CD4-positive, alpha-beta memory T cell (primary cell): Measurements from ENCODE around the gene HNMT. TPM values are rescaled to one million over a fixed set of nuclear protein-coding genes. Genes with fewer than 3 reads are reported as not detected.

Source experiments
- CTCF ChIA-PET: fragments of 350-600 bp; sonication (Branson Sonifier 250); formaldehyde crosslinking; loops from one replicate; lab custom pipeline; 2021; ENCODE audit warnings: inconsistent platforms; ENCODE audit not compliant: partially characterized antibody; lab: Charles Lee
- POLR2A ChIA-PET: fragments of 350-600 bp; sonication (Branson Sonifier 250); formaldehyde crosslinking; loops from one replicate; lab custom pipeline; 2021; ENCODE audit not compliant: partially characterized antibody; lab: Charles Lee
- DNase-seq, 5 donors: peaks; one replicate each; pipeline versions ENCODE4 v3.0.0 to v3.0.0-alpha.2; 2020 to 2022; ENCODE audit warnings: mixed read lengths in 1 of 5
- H3K27ac ChIP-seq: one replicate; pipeline ENCODE4 v1.7.0; 2013; ENCODE audit warnings: low read depth, low read length
- H3K27me3 ChIP-seq: 2 replicates; pipeline ENCODE4 v1.7.0; 2013; ENCODE audit warnings: mild to moderate bottlenecking, low read length, moderate library complexity; ENCODE audit not compliant: insufficient read depth
- H3K36me3 ChIP-seq: 2 replicates; pipeline ENCODE4 v1.7.0; 2013; ENCODE audit warnings: mild to moderate bottlenecking, low read length, moderate library complexity; ENCODE audit not compliant: insufficient read depth
- H3K4me1 ChIP-seq: 2 replicates; pipeline ENCODE4 v1.7.0; 2013; ENCODE audit warnings: mild to moderate bottlenecking, low read length, moderate library complexity; ENCODE audit not compliant: insufficient read depth
- H3K4me3 ChIP-seq, 2 donors: one replicate each; pipeline ENCODE4 v1.7.0; 2013; ENCODE audit warnings: low read length in 2 of 2, mild to moderate bottlenecking in 1 of 2
- H3K9me3 ChIP-seq, 2 donors: one replicate each; pipeline ENCODE4 v1.7.0; 2013; ENCODE audit warnings: low read length in 2 of 2, control low read depth in 1 of 2; ENCODE audit not compliant: control insufficient read depth in 1 of 2
- H3K27ac Mint-ChIP-seq, 7 donors: one replicate each; pipeline ENCODE4 v1.8.0; 2020 to 2021; ENCODE audit warnings: mixed read lengths in 7 of 7, mild to moderate bottlenecking in 6 of 7, inconsistent platforms in 3 of 7, moderate library complexity in 3 of 7
- H3K27me3 Mint-ChIP-seq, 2 donors: one replicate each; pipeline ENCODE4 v1.8.0; 2020 to 2021; ENCODE audit warnings: mixed read lengths in 2 of 2
- H3K36me3 Mint-ChIP-seq, 2 donors: one replicate each; pipeline ENCODE4 v1.8.0; 2020 to 2021; ENCODE audit warnings: mixed read lengths in 2 of 2, inconsistent platforms in 1 of 2, mild to moderate bottlenecking in 1 of 2
- H3K4me1 Mint-ChIP-seq, 4 donors: one replicate each; pipeline ENCODE4 v1.8.0; 2020 to 2021; ENCODE audit warnings: mixed read lengths in 4 of 4, mild to moderate bottlenecking in 1 of 4
- H3K4me3 Mint-ChIP-seq, 8 donors: one replicate each; pipeline ENCODE4 v1.8.0; 2020 to 2021; ENCODE audit warnings: mixed read lengths in 8 of 8, mild to moderate bottlenecking in 7 of 8, moderate library complexity in 6 of 8, inconsistent platforms in 3 of 8
- H3K9me3 Mint-ChIP-seq, 8 donors: one replicate each; pipeline ENCODE4 v1.8.0; 2020 to 2021; ENCODE audit warnings: mixed read lengths in 8 of 8, mild to moderate bottlenecking in 5 of 8, inconsistent platforms in 3 of 8, moderate library complexity in 1 of 8
- intact Hi-C: fragments of 100-400 bp; cut with micrococcal nuclease; formaldehyde crosslinking; loops from one replicate; pipeline ENCODE4 v1.15.1; 2023
- polyA plus RNA-seq, 2 donors: library from polyadenylated mRNA; unstranded; fragments of 300-500 nt; fragmentation: Illumina TruSeq; gene quantifications; one replicate each; pipeline ENCODE4 v1.2.3, GENCODE V29; 2021
- total RNA-seq, 2 experiments: library from RNA; stranded (reverse); gene quantifications; one replicate each; pipeline ENCODE4 v1.2.3, GENCODE V29; 2021

HNMT gene
- total and polyA plus RNA-seq, 4 experiments from 2014 or later = 0.32 to 1.1 TPM; not detected in 2

- Mint-ChIP-seq H3K9me3 (peaks cover 0 to 2% (median 0%) of the 10 kb centered on the region in 8 donors), H3K4me3 (no peak overlapping the region), H3K27me3 (peaks cover 0 to 5% of the 10 kb centered on the region in 2 donors), H3K27ac (no peak overlapping the region), H3K4me1 (no peaks in the 10 kb centered on the region), H3K36me3 (no peaks in the 10 kb centered on the region)
- no peak overlapping the region for H3K27ac ChIP-seq
- DNase-seq = no peak
- no peak overlapping the region for H3K4me3 ChIP-seq
- H3K9me3 ChIP-seq = no peaks in the 10 kb centered on the region
- H3K36me3 ChIP-seq = no peaks in the 10 kb centered on the region
- intact Hi-C loops = no loop called here
- ChIA-PET POLR2A (no interaction called here), CTCF (no interaction called here)
- no peaks in the 10 kb centered on the region for H3K27me3 ChIP-seq
- no peaks in the 10 kb centered on the region for H3K4me1 ChIP-seq
These were observed 25.2 kb upstream of the HNMT start for GRCh38 chr2:137939026-137939425.

GRCh38 chr2:137940154-137940553, 24.1 kb upstream of the HNMT start:
- no peaks in the 10 kb centered on the region for H3K36me3 Mint-ChIP-seq
- Histone ChIP-seq H3K9me3 (no peaks in the 10 kb centered on the region), H3K4me3 (no peak overlapping the region), H3K27me3 (no peaks in the 10 kb centered on the region), H3K36me3 (no peaks in the 10 kb centered on the region), H3K4me1 (no peaks in the 10 kb centered on the region), H3K27ac (no peak overlapping the region)
- peaks cover 0 to 2% (median 0%) of the 10 kb centered on the region in 8 donors for H3K9me3 Mint-ChIP-seq
- ChIA-PET CTCF (no interaction called here), POLR2A (no interaction called here)
- H3K27ac Mint-ChIP-seq = no peak overlapping the region
- no peak overlapping the region for H3K4me3 Mint-ChIP-seq
- H3K4me1 Mint-ChIP-seq = no peaks in the 10 kb centered on the region
- no peak for DNase-seq
- peaks cover 0 to 4% of the 10 kb centered on the region in 2 donors for H3K27me3 Mint-ChIP-seq
- intact Hi-C loops = no loop called here

- intact Hi-C loops = no loop called here
- Mint-ChIP-seq H3K27ac (no peak overlapping the region), H3K36me3 (no peaks in the 10 kb centered on the region), H3K9me3 (peaks cover 0 to 2% (median 0%) of the 10 kb centered on the region in 8 donors), H3K4me1 (no peaks in the 10 kb centered on the region), H3K27me3 (no peaks in the 10 kb centered on the region), H3K4me3 (no peak overlapping the region)
- no peak overlapping the region for H3K4me3 ChIP-seq
- POLR2A ChIA-PET = no interaction called here
- no peaks in the 10 kb centered on the region for H3K9me3 ChIP-seq
- no peak for DNase-seq
- H3K36me3 ChIP-seq = no peaks in the 10 kb centered on the region
- H3K27me3 ChIP-seq = no peaks in the 10 kb centered on the region
- CTCF ChIA-PET = interaction anchor here (1.6 kb wide), 1 partner anchor 885 kb away, joined by 5 read pairs; no protein-coding TSS in a partner anchor
- no peak overlapping the region for H3K27ac ChIP-seq
- no peaks in the 10 kb centered on the region for H3K4me1 ChIP-seq
These were observed 22.0 kb upstream of the HNMT start for GRCh38 chr2:137942037-137942832.

GRCh38 chr2:137942833-137943677, 21.2 kb upstream of the HNMT start:
- H3K36me3 ChIP-seq = no peaks in the 10 kb centered on the region
- no peak for DNase-seq
- POLR2A ChIA-PET = no interaction called here
- no peaks in the 10 kb centered on the region for H3K27me3 ChIP-seq
- intact Hi-C loops = no loop called here
- no peaks in the 10 kb centered on the region for H3K4me1 ChIP-seq
- H3K4me1 Mint-ChIP-seq = no peaks in the 10 kb centered on the region
- H3K4me3 Mint-ChIP-seq = no peak overlapping the region
- no peaks in the 10 kb centered on the region for H3K36me3 Mint-ChIP-seq
- no peaks in the 10 kb centered on the region for H3K27me3 Mint-ChIP-seq
- peaks cover 0 to 2% (median 0%) of the 10 kb centered on the region in 8 donors for H3K9me3 Mint-ChIP-seq
- no peaks in the 10 kb centered on the region for H3K9me3 ChIP-seq
- no peak overlapping the region for H3K4me3 ChIP-seq
- H3K27ac Mint-ChIP-seq = no peak overlapping the region
- CTCF ChIA-PET = interaction anchor here (1.6 kb wide), 1 partner anchor 884 kb away, joined by 5 read pairs; no protein-coding TSS in a partner anchor
- H3K27ac ChIP-seq = no peak overlapping the region

GRCh38 chr2:137943678-137944347, 20.5 kb upstream of the HNMT start:
- DNase-seq = no peak
- H3K9me3 ChIP-seq = no peaks in the 10 kb centered on the region
- Mint-ChIP-seq H3K27ac (no peak overlapping the region), H3K4me3 (no peak overlapping the region), H3K4me1 (no peaks in the 10 kb centered on the region), H3K36me3 (no peaks in the 10 kb centered on the region), H3K27me3 (no peaks in the 10 kb centered on the region), H3K9me3 (peaks cover 0 to 2% (median 0%) of the 10 kb centered on the region in 8 donors)
- ChIA-PET CTCF (no interaction called here), POLR2A (no interaction called here)
- H3K27me3 ChIP-seq = no peaks in the 10 kb centered on the region
- no peaks in the 10 kb centered on the region for H3K4me1 ChIP-seq
- H3K27ac ChIP-seq = no peak overlapping the region
- no peak overlapping the region for H3K4me3 ChIP-seq
- no peaks in the 10 kb centered on the region for H3K36me3 ChIP-seq
- intact Hi-C loops = no loop called here

DNA sequence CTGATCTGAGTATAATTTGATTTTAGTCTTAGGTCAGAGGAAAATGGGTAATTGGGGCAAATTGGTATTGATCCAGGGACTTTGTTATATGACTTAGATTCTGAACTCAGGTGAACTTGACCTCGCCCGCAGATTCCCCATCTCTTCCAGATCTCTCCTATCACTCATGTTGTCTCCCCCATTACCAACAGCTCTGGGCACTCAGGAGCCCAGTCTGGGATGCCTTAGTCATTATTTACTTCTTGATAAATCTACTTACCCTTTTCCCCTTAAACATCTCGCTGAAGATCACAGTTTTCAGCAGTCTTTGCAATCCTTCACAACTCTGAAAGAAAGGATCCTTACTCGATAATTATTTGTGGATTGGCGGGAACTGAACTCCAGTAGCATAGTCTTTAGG, 19.6 kb upstream of the HNMT start:
- ChIA-PET POLR2A (no interaction called here), CTCF (no interaction called here)
- Mint-ChIP-seq H3K36me3 (no peaks in the 10 kb centered on the region), H3K27ac (no peak overlapping the region), H3K27me3 (no peaks in the 10 kb centered on the region), H3K9me3 (peaks cover 0 to 2% (median 0%) of the 10 kb centered on the region in 8 donors), H3K4me1 (no peaks in the 10 kb centered on the region), H3K4me3 (no peak overlapping the region)
- H3K27me3 ChIP-seq = no peaks in the 10 kb centered on the region
- intact Hi-C loops = no loop called here
- no peak overlapping the region for H3K27ac ChIP-seq
- H3K9me3 ChIP-seq = no peaks in the 10 kb centered on the region
- H3K36me3 ChIP-seq = no peaks in the 10 kb centered on the region
- no peak overlapping the region for H3K4me3 ChIP-seq
- no peak for DNase-seq
- no peaks in the 10 kb centered on the region for H3K4me1 ChIP-seq

DNA sequence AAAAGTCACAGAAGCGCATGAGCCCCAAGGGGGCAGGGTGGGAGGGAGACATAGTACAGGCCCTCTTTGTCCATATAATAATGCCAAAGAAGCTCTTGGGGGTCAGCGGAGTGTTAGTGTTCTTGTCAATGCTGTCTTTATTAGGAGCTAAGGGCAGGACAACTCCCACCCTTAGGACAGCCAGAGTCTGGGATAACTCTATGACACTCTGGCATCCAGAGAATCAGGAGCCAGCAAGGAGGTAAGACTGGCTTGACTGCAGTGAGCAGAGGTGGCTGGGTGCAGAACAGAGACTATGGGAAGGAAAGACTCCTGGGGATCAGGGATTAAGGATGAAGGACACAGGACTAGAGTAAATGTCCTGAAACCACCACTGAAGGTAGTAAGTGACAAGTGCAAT, 19.0 kb upstream of the HNMT start:
- Mint-ChIP-seq H3K4me3 (no peak overlapping the region), H3K36me3 (no peaks in the 10 kb centered on the region), H3K27ac (no peak overlapping the region), H3K9me3 (peaks cover 0 to 2% (median 0%) of the 10 kb centered on the region in 8 donors), H3K27me3 (no peaks in the 10 kb centered on the region), H3K4me1 (no peaks in the 10 kb centered on the region)
- intact Hi-C loops = no loop called here
- Histone ChIP-seq H3K4me1 (no peaks in the 10 kb centered on the region), H3K36me3 (no peaks in the 10 kb centered on the region), H3K9me3 (no peaks in the 10 kb centered on the region), H3K4me3 (no peak overlapping the region), H3K27me3 (no peaks in the 10 kb centered on the region), H3K27ac (no peak overlapping the region)
- ChIA-PET CTCF (no interaction called here), POLR2A (no interaction called here)
- DNase-seq = no peak
